Bronchial epithelial cell (primary cell): ENCODE results near the gene BIN2. TPM values are rescaled to one million over a fixed set of nuclear protein-coding genes. Genes with fewer than 3 reads are reported as not detected.
A peak's percentile ranks its signal among the peaks of the same experiment; 100 is the strongest.

Experiments used
- DNase-seq: peaks from one replicate; pipeline ENCODE4 v3.0.0-alpha.2; 2010; ENCODE audit warnings: low read depth
- FAIRE-seq: peaks from 2 replicates; lab custom pipeline; 2011; peaks lifted over from hg19 to GRCh38; lab: Jason Lieb, UNC
- H3K27me3 ChIP-seq: 2 replicates; pipeline ENCODE4 v1.5.1; 2011; ENCODE audit warnings: low read length; ENCODE audit not compliant: control insufficient read depth, insufficient read depth
- H3K36me3 ChIP-seq: 2 replicates; pipeline ENCODE4 v1.5.1; 2011; ENCODE audit warnings: low read length; ENCODE audit not compliant: control insufficient read depth, insufficient read depth
- H3K4me3 ChIP-seq: 2 replicates; pipeline ENCODE4 v1.5.1; 2011; ENCODE audit warnings: mild to moderate bottlenecking, low read depth, low read length, control low read depth
- total RNA-seq: library from RNA; depleted of rRNA; stranded (reverse); fragments of >200 nt; gene quantifications from 2 replicates; pipeline ENCODE4 v1.2.1, GENCODE V29; 2014
- TF ChIP-seq, protein P1 (sequence below): IDR thresholded peaks from 2 replicates; pipeline ENCODE4 v1.5.1; 2011; ENCODE audit warnings: mild to moderate bottlenecking, moderate library complexity, low read length, control low read depth, inconsistent platforms; ENCODE audit not compliant: insufficient read depth, severe bottlenecking

Gene BIN2
- total RNA-seq, 1 donor from 2014 or later: not detected

DNA sequence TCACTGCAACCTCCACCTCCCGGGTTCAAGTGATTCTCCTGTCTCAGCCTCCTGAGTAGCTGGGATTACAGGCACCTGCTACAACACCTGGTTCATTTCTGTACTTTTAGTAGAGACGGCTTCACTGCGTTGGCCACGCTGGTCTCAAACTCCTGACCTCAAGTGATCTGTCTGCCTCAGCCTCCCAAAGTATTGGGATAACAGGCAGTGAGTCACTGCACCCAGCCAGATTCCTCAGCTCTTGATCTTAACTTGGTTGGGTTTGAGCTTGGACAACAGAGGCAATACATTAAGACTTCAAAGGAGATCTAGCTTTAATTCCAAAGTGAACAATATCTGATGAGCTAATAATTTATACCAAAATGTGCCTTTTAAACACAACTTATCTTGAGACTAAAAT is 79.7 kb downstream of the BIN2 start:
- TF ChIP-seq, protein P1, sequence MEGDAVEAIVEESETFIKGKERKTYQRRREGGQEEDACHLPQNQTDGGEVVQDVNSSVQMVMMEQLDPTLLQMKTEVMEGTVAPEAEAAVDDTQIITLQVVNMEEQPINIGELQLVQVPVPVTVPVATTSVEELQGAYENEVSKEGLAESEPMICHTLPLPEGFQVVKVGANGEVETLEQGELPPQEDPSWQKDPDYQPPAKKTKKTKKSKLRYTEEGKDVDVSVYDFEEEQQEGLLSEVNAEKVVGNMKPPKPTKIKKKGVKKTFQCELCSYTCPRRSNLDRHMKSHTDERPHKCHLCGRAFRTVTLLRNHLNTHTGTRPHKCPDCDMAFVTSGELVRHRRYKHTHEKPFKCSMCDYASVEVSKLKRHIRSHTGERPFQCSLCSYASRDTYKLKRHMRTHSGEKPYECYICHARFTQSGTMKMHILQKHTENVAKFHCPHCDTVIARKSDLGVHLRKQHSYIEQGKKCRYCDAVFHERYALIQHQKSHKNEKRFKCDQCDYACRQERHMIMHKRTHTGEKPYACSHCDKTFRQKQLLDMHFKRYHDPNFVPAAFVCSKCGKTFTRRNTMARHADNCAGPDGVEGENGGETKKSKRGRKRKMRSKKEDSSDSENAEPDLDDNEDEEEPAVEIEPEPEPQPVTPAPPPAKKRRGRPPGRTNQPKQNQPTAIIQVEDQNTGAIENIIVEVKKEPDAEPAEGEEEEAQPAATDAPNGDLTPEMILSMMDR: no peak
- DNase-seq (no peak), FAIRE-seq (no peak)
- H3K36me3 ChIP-seq: peaks cover 27% of the 10 kb centered on the region
- no peaks in the 10 kb centered on the region for H3K27me3 ChIP-seq
- H3K4me3 ChIP-seq: no peak overlapping the region

DNA sequence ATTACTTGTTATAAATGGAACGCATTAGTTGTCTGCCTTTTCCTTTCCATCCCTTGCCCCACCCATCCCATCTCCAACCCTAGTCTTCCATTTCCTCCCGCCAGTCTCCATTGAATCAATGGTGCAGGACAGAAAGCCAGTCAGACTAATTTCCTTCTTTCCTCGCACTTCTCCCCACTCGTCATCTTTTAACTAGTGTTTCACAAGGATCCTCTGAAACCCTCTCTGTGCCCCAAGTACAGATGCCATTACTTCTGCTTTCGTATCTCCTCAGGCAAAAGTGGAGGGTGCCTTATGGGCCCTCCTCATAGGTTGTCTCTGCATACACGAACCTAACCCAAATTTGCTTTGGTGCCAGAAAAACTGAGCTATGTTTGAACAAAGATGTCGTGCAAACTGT is 81.1 kb downstream of the BIN2 start:
- TF ChIP-seq, protein P1: no peak
- Histone ChIP-seq H3K36me3 (peaks cover 27% of the 10 kb centered on the region), H3K27me3 (no peaks in the 10 kb centered on the region), H3K4me3 (no peak overlapping the region)
- DNase-seq (no peak), FAIRE-seq (no peak)

DNA sequence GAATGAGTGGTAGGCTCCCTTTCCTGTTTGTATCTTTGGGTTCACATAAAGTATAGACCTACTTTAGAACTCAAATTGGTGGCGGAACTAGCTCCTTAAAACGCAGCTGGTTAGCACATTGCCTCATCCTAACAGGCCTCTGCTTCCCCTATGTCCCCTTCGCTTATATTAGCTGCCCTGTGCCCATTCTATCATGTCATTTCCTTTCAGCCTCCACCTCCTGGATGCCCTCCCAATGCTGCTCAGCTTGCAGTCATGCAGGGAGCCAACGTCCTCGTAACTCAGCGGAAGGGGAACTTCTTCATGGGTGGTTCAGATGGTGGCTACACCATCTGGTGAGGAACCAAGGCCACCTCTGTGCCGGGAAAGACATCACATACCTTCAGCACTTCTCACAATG is 81.9 kb downstream of the BIN2 start:
- no peak for DNase-seq
- Histone ChIP-seq H3K4me3 (no peak overlapping the region), H3K36me3 (peaks cover 27% of the 10 kb centered on the region), H3K27me3 (no peaks in the 10 kb centered on the region)
- TF ChIP-seq, protein P1: no peak
- FAIRE-seq: no peak

DNA sequence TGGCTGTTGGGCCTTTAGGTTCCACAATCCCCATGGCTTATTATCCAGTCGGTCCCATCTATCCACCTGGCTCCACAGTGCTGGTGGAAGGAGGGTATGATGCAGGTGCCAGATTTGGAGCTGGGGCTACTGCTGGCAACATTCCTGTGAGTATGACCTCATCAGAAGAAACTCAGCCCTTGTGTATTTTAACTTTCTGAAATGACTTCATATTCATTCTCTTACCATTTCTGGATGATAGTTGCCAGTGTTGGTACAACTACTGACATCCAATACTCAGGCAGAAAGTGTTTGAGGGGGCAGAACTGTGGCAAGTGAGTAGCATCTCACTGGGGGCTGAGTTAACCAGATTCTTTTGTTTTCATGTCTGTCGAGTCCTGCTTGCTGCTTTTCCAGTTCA is 83.0 kb downstream of the BIN2 start:
- TF ChIP-seq, protein P1: no peak
- peaks cover 27% of the 10 kb centered on the region for H3K36me3 ChIP-seq
- H3K4me3 ChIP-seq: no peak overlapping the region
- DNase-seq (peak; percentile 56), FAIRE-seq (no peak)
- no peaks in the 10 kb centered on the region for H3K27me3 ChIP-seq

DNA sequence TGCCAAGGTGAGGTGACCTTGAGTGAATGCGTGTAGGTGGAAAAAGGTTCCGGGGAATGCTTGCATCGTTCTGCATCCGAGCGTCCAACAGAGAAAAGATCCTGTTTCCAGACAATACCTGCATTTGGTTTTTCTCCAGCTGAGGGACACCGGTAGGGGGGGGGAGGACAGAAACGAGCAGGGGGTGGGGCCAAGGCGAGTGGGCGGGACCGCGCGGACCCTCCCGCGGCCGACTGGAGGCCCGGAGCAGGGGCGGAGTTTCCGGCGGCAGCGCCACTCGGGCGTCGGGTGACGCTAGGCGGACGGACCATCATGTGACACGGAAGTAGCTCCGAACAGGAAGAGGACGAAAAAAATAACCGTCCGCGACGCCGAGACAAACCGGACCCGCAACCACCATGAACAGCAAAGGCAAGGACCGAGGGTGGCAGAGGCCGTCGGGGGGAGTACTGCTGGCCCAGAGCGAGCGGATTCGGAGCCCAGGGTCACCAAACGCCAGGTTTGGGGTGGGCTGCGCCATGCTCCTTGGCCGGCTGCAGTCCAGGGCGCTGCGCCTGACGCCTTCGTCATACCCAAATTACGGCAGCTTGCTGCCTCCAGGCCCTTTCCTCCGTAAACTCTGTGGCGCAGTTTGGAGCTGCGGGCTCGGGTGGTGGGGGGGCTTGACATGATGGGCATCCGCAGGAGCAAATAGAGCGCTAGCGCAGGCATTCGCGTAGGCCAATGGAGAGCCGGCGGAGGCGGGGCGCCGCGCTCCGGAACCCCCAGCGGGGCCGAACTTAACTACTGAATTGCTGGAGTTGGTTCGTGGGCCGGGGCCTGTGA is 85.3 kb downstream of the BIN2 start, which contains the start of gene DAZAP2:
Gene DAZAP2 (plus strand): TSS at position 317 of the 825 bp plus-strand sequence. CDS start 82 bp downstream, at position 399.
- Histone ChIP-seq H3K27me3 (no peaks in the 10 kb centered on the region), H3K4me3 (peak within 1 kb of the TSS; percentile 98), H3K36me3 (peaks cover 20% of the 10 kb centered on the region)
- TF ChIP-seq, protein P1: peak; percentile 29
- FAIRE-seq (no peak), DNase-seq (peak; percentile 87)
